Endothelial cell (in vitro differentiated cells): ENCODE measurements around the gene LTA4H. TPM values are rescaled to one million over a fixed set of nuclear protein-coding genes. Genes with fewer than 3 reads are reported as not detected.

Experiments
- DNase-seq: peaks from one replicate; pipeline ENCODE4 v3.0.0; 2021; ENCODE audit warnings: low spot score
- H3K27ac Mint-ChIP-seq: one replicate; pipeline ENCODE4 v1.8.0; 2021; ENCODE audit warnings: mixed read lengths, inconsistent platforms; ENCODE audit not compliant: unreplicated experiment
- H3K27me3 Mint-ChIP-seq: one replicate; pipeline ENCODE4 v1.8.0; 2021; ENCODE audit warnings: mild to moderate bottlenecking, moderate library complexity, mixed read lengths, inconsistent platforms; ENCODE audit not compliant: unreplicated experiment
- H3K36me3 Mint-ChIP-seq: one replicate; pipeline ENCODE4 v1.8.0; 2021; ENCODE audit warnings: mild to moderate bottlenecking, low read depth, mixed read lengths, inconsistent platforms; ENCODE audit not compliant: unreplicated experiment
- H3K4me1 Mint-ChIP-seq: one replicate; pipeline ENCODE4 v1.8.0; 2021; ENCODE audit warnings: mild to moderate bottlenecking, mixed read lengths, inconsistent platforms; ENCODE audit not compliant: unreplicated experiment
- H3K4me3 Mint-ChIP-seq: one replicate; pipeline ENCODE4 v1.8.0; 2021; ENCODE audit warnings: mild to moderate bottlenecking, mixed read lengths, inconsistent platforms; ENCODE audit not compliant: unreplicated experiment
- H3K9me3 Mint-ChIP-seq: one replicate; pipeline ENCODE4 v1.8.0; 2021; ENCODE audit warnings: mixed read lengths, inconsistent platforms; ENCODE audit not compliant: unreplicated experiment
- CTCF ChIP-seq: fragments of 200-600 bp; sonication (generic); IDR thresholded peaks from one replicate; pipeline ENCODE4 v1.5.0; 2021; ENCODE audit warnings: antibody characterized with exemption; ENCODE audit not compliant: unreplicated experiment
- total RNA-seq: library from RNA; stranded (reverse); fragmentation: NEBNext Ultra II Directional; extraction: Animal tissue kit (Norgen Biotek cat#: 25700); gene quantifications from one replicate; pipeline ENCODE4 v1.2.1, GENCODE V29; 2021; ENCODE audit not compliant: unreplicated experiment

The LTA4H gene
- total RNA-seq, 1 donor from 2014 or later, result 86.5 TPM

DNA sequence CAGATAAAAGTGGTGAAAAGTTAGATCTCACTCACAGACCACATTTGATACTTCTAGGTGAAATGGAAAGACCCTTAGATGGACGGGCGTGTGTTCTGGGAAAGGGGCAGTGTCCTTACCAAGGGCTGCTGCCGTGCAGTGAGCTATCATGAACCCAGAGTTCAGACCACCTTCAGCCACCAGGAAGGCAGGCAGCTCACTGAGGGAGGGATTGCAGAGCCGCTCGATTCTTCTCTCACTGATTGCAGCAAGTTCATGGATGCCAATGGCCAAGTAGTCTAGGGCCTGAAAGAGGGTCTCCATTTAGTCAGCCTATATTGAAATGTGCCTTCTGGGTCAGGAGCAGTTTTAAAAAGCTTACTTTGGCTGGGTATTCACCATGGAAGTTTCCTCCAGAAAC is 55.0 kb downstream of the LTA4H start:
- TF ChIP-seq CTCF, result no peak
- Mint-ChIP-seq H3K27ac (no peak overlapping the region), H3K4me1 (no peaks in the 10 kb centered on the region), H3K27me3 (no peaks in the 10 kb centered on the region), H3K36me3 (no peaks in the 10 kb centered on the region), H3K9me3 (no peaks in the 10 kb centered on the region), H3K4me3 (no peak overlapping the region)
- DNase-seq, result no peak

GRCh38 chr12:95978774-95979173 is 56.6 kb downstream of the LTA4H start:
- Mint-ChIP-seq H3K27me3 (peaks cover 3% of the 10 kb centered on the region), H3K4me3 (no peak overlapping the region), H3K36me3 (no peaks in the 10 kb centered on the region), H3K27ac (no peak overlapping the region), H3K4me1 (no peaks in the 10 kb centered on the region), H3K9me3 (no peaks in the 10 kb centered on the region)
- no peak for TF ChIP-seq CTCF
- DNase-seq, result no peak

DNA sequence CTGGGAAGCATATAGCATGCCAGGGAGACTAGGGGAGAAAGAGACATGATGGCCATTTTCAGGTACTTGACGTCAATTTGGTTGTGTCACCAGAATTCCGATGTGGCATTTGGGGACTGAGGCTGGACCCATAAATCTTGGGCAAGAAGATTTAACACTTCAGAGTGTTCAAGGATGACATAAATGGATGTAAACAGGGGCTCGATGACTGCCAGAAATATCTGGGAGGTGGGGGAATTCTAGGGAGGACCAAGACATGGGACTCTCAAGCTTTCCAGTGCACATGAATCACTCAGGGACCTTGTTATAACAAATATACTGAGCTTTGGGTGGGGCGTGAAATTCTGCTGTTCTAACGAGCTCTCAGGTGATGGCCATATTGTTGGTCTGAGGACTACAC is 57.0 kb downstream of the LTA4H start:
- H3K4me3 Mint-ChIP-seq, result no peak overlapping the region
- H3K27ac Mint-ChIP-seq, result no peak overlapping the region
- DNase-seq, result no peak
- H3K4me1 Mint-ChIP-seq, result no peaks in the 10 kb centered on the region
- TF ChIP-seq CTCF, result no peak
- H3K27me3 Mint-ChIP-seq, result peaks cover 3% of the 10 kb centered on the region
- no peaks in the 10 kb centered on the region for H3K9me3 Mint-ChIP-seq
- no peaks in the 10 kb centered on the region for H3K36me3 Mint-ChIP-seq

- Mint-ChIP-seq H3K4me1 (no peaks in the 10 kb centered on the region), H3K27me3 (peaks cover 3% of the 10 kb centered on the region), H3K36me3 (no peaks in the 10 kb centered on the region), H3K27ac (no peak overlapping the region), H3K9me3 (no peaks in the 10 kb centered on the region), H3K4me3 (no peak overlapping the region)
- no peak for DNase-seq
- no peak for TF ChIP-seq CTCF
Measured at GRCh38 chr12:95977764-95978305, 57.6 kb downstream of the LTA4H start.

GRCh38 chr12:95976416-95976832 is 59.0 kb downstream of the LTA4H start:
- Mint-ChIP-seq H3K9me3 (no peaks in the 10 kb centered on the region), H3K4me1 (no peaks in the 10 kb centered on the region), H3K27me3 (peaks cover 4% of the 10 kb centered on the region), H3K4me3 (no peak overlapping the region), H3K27ac (no peak overlapping the region), H3K36me3 (no peaks in the 10 kb centered on the region)
- DNase-seq, result no peak
- no peak for TF ChIP-seq CTCF
